AG08395 (cell line): Measurements from ENCODE around the gene MST1.

Source experiments
- DNase-seq: peaks from one replicate; pipeline ENCODE4 v3.0.0; 2012; ENCODE audit warnings: mixed read lengths, low spot score

Gene MST1

DNA sequence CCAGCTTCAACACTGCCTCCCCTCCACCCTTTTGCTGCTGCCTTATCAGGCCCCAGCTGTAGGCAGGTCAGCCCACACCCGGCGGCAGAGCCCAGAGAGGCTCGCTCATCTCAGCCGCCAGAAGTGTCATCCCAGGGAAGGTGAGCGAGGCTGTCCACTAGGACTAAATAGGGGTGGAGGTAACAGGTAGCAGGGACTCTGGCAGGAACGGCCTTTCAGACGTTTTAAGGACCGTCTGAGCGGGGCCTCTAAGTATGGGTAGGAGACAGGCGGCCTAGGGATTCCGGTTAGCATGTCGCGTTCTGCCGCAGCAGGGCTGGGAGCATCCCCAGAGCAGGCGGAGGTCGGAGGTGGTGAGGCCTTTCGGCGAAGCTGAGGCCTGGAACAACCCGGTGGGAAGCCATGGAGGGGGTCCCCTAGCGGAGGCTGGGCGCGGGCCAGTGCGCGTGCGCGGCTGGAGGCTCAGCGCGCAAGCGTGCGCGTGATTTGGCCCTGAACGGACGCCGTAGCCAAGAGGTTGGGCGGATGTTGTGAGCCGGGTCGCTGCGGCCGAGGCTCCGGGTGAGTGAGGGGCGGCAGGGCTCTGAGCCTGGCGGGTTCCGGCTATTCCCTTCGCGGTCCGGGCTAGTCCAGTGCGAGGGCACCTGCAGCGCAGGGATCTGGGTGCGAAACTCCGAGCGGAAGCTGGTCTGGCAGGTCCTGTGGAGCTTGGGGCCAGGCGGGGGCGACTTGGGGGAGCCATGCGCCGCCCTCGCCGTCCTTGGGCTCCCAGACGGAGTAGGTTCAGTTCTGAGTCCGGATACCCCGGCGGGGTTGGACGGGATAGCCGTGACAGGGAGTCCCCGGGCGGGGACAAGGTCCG lies at the start of gene MST1, which contains the start of gene RNF123:
MST1 (minus strand) TSS at position 429 of the 862 bp plus-strand sequence. CDS start 783 bp downstream, outside the sequence.
RNF123 (plus strand) TSS at position 512 of the 862 bp plus-strand sequence. CDS start 1,609 bp downstream, outside the sequence.
- peak; percentile 93 for DNase-seq

DNA sequence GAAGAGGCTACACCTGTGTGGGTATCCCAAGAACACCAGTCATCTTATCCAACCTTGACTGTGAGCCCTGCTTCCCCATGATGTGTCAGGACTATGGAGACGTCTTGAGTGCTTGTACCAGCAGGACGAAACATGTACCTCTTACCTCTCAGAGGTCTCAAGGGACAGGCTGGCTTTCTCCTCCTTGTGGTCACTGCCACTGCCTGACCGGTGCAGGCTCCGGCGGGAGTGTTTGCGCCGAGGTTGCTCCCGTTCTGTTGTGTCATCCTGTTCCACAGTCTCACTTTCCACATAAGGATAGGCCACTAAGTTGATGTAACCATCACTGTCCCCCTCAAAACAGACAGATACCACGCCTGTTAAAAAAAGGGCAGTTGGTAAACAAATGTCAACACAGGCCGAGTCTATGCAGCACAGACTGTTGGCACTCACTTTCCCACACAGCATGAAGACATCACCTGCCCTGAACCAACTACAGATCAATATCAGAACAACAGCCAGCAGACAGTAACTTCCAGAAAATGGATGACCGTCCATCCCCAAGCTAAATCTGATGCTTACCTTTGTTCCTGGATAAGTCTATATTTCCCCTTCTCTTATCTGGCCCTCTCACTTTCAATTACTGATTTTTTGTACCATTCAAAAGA lies 48.9 kb upstream of the MST1 start:
- DNase-seq: no peak

GRCh38 chr3:49734752-49735151 lies 45.5 kb upstream of the MST1 start:
- no peak for DNase-seq

- DNase-seq: no peak
Measured at GRCh38 chr3:49733551-49733950, 44.3 kb upstream of the MST1 start.

GRCh38 chr3:49732597-49732996 lies 43.3 kb upstream of the MST1 start:
- DNase-seq: no peak

DNA sequence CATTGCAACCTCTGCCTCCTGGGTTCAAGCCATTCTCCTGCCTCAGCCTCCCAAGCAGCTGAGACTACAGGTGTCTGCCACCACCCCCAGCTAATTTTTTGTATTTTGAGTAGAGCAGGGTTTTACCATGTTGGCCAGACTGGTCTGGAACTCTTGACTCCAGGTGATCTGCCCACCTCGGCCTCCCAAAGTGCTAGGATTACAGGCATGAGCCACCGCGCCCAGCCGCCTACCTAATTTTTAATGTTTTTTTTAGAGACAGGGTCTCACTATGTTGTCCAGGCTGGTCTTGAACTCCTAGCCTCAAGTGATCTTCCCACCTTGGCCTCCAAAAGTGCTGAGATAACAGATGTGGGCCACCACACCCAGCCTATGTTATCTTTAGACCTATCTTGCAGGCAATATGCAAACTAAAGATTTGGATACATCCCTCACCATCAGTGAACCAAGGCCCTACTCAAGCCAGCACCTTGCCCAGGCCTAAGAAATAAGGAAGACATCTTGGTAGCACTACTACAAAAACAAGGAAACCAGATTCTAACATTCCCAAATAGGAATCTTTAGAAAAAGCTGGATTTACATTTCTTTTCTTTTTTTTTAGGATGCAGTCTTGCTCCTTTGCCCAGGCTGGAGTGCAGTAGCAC lies 40.8 kb upstream of the MST1 start:
- DNase-seq: no peak

DNA sequence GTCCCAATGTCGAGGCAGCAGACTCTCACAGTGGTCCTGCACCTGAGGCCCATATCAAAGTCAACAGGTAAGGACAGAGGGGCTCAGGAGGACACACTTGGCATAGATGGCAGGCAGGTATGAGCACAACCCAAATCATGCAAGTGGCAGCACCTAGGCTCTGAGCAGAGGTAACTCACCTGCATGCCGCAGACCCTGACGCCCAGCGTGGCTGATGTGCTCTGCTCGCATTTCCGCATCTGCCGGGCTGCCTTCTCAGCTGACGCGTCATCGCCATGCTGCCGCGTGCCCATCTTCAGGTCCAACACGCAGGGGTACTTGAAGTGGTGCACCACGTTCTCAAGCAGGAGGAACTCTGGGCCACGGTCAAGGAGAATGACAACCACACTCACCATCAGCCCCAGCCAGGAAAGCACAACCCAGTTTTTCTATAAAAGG lies 38.7 kb upstream of the MST1 start:
- no peak for DNase-seq

DNA sequence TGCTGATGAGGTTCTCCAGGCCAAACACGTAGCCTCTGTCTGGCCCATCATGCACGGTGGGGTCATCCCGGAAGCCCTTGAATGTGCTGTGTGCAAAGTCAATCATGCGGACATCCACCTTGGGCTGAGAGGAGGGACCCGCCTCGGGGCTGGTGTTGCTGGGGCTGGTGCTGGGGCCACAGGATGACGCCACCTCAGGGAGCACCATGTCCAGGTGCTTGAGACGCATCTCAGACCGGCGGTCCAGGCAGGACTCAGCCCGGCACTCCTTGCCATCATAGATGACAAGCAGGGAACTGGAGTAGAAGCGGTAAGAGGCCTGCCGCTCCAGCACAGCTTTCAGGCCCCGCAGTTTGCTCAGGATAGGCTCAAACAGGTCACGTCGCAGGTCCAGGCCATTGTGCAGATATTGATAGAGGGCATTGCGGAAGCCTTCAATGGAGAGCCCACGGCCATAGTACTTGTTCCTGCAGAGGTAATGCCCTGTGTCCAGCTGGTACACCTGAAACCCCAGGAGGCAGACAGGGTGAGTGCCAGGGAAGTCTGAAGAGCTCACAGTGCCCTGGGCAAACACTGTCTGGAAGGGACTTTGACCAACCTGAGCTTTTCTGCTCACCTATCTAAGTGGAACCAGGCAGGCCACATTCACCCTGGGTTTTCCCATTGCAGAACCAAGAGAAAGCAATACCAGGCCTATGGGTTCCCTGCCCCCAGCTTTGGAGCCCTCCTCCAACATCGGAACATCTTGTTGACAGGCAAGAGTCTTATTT lies 38.1 kb upstream of the MST1 start:
- DNase-seq: no peak

DNA sequence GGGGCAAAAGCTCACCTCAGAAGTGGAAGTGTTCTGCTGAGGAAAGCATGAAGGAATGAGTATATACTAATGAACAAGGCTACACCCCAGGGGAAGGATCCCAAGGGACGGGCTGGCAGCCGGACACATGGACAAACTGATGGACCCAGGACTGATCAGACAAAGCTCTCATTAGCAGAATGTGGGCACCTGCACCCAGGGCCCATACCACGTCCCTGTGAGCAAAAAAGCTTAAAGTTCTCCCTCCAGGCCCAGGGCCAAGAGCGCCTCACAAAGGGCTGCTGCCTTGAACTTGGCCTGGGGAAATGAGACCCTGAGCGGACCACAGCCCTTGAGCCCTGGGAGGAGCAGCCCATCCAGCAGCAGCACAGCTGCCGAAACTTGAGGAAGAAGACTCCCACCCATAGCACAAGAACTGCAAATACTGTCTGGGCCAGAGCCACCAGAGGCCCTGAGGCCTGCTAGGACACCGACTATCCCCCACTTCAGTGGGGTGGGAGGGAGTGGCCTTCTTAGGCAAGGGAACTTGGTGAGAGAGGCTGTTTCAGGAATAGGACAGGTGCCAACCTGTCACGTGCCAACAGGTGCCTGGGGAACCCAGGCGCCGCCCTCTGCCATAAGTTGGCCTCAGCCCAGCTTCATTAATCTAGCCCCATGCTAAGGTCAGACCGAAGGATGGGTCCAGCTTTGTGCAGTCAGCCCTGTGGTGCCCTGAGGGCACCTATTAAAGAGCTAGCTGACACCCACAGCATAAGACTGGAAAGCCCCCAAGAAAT lies 36.8 kb upstream of the MST1 start:
- no peak for DNase-seq

DNA sequence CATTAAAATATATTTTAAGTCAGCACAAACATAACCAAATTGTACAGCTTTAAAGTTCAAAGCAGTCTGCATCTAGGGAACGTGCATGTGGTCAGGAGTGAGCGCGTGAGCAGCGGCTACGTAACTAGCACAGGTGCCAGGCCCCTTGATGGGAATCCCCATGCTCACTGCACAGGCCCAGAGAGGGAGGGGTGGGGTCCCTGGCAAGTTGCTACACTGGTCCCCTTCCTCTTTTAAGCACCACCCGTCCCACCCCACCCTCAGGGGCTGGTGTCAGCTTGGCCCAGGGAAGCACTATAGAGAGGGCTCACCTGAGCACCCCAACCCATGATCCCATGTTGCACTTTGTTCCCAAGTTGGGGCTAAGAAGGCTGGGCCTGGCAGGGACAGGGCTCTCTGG lies 35.3 kb upstream of the MST1 start:
- DNase-seq: no peak

DNA sequence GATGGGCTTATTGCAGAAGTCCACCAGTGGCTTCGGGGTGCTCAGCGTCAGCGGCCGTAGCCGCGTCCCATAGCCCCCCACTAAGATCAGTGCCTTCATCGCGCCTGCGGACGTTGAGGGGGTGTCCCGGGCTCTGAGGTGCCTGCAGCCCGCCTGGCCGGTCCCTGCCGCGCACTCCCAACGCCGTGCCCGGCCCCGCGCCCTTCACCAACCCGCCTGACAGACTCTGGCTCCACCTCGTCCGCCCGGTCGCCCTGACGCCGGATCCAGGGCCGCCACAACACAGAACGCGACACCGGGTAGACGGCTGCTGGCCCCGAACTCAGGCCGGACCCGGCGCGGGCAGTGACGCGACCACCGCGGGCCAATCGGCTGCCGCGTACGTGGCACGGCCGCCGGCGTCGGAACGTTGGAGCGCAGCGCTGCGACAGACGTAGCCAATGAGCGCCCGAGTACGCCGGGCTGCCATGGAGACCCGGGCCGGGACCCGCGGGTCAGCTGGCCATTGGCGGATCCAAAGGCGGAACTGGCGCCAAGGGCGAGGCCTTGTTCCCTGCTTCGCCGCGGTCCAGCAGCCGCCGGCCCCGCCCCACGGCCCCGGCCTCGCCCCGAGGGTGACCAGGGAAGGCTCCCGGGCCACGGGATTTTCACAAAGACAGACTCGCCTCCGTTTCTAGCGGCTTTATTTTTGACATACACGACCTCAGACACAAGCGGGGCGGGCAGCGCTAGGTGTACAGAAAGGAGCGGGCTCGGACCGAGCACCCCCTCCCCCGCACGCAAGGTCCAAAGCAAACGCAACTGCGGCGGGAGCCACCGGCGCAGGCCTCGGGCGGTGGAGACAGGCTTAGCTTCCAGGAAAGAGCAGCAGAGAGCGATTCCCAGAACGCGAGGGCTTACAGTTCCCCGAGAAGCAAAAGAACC lies 34.6 kb upstream of the MST1 start, which contains the start of gene GMPPB:
GMPPB (minus strand) TSS at position 324 of the 924 bp plus-strand sequence; CDS start at position 99, 225 bp downstream.
- DNase-seq: peak; percentile 99

GRCh38 chr3:49723296-49723627 lies 34.0 kb upstream of the MST1 start:
- DNase-seq: peak; percentile 28

DNA sequence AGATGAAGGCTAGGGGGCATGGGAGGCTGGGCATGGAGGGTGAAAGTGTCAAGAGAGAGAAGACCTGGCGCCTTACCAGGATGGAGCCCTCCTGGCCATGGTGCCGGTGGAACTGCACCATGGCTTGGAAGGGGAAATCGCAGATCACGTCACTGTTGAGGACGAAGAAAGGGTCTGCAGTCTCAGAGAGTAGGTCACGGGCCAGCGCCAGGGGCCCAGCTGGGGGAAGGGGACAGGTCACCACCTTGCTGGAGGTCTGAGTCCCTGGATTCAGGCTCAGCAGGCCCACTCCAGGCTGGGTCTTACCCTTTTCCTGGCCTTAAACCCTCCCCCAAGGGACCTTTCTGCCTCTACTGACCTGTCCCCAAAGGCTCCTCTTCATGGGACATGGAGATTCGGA lies 33.6 kb upstream of the MST1 start:
- DNase-seq: no peak

DNA sequence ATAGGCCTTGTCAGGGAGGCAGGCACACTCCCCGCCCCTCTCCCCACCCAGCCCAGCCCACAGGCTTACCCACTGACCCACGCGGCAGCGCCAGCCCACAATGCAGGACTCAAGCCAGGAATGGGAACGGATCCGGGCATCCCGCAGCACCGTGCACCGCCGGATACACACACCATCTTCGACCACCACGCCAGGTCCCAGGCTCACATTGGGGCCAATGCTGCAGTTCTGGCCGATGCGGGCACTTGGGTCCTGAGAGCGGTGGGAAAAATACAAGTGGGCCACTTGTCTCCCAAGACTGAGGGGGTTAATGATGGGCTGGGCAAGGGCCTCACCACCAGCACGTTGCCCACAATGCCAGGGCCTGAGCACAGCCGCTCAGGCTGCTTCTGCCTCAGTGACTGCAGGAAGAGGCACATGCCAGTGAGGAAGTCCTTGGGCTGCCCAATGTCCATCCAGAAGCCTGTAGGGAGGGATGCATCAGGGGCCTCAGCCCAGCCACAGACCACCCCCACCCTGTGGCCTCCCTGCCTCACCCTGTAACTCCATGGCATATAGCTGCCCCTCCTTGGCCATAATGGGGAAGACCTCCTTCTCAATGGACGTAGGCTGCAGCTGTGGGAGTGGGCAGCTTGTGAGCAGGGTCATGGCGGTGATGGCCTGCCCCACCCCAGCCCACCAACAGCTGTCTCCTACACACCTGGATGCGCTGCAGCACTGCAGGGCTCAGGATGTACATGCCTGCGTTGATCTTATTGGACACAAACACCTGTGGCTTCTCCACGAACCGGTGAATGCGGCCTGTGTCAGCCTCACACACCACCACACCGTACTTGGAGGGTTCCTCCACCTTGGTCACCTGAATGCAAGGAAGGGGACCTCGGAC lies 32.9 kb upstream of the MST1 start:
- no peak for DNase-seq

DNA sequence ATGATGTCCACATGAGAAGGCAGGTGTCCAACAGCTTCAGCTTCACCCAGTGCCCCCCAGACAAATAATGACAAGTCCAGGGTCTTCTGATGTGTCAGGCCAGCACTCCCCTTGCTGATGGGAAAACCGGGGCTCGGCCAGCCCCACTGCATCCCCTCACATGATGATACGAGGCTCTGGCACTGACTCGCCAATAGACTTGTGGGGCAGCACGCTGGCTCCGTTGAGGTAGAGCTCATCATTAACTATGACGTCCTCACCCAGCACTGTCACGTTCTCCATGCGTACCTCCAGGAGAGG lies 32.3 kb upstream of the MST1 start:
- DNase-seq: no peak

DNA sequence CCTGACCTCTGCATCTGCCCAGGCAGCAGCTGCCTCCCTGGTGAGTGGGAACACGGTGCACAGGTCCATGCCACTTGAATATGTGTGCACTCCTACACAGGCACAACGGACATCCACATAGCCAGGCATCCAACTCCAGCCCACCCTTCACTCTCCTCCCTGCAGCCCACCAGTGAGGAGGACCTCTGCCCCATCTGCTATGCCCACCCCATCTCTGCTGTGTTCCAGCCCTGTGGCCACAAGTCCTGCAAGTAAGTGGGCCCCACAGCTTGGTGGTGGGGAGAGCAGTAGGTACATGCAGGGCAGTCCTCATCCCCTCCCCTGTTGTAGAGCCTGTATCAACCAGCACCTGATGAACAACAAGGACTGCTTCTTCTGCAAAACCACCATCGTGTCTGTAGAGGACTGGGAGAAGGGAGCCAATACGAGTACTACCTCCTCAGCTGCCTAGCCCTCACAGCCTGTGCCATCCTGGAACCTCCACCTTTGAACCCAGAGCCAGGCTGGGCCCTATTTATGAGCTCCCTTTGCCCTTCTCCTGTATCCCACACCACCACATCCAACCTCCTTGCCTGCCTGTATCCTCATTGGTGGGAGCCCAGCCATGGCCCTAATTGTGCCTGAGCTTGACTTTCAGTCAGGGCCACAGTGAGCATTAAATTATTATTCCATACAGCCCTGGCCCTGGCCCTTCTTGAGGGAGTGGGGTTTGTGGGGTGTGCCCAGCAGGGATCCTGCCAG lies 31.8 kb upstream of the MST1 start:
- no peak for DNase-seq

- peak; percentile 98 for DNase-seq
Measured at GRCh38 chr3:49719214-49719884, 30.1 kb upstream of the MST1 start, which contains the start of gene AMIGO3. TSS of gene AMIGO3 (minus strand) at chr3:49719684. CDS start at chr3:49719465, 219 bp downstream.

GRCh38 chr3:49718858-49719213 lies 29.6 kb upstream of the MST1 start:
- DNase-seq: no peak
